AML-193 (cell line): ENCODE data around the gene MYO5A.
A peak's percentile ranks its signal among the peaks of the same experiment; 100 is the strongest.
"Not testable (repeated sequence)": the region's sequence is repeated elsewhere in the genome, so short reads cannot be mapped to it uniquely, and the experiment has no call there.

Experiments used
- DNase-seq, 2 experiments: peaks; one replicate each; lab custom pipeline; 2025; lab: John Stamatoyannopoulos, UW

The MYO5A gene

GRCh38 chr15:52528564-52529340 is at the start of gene MYO5A:
Gene MYO5A, minus strand, starts transcription at chr15:52528880. Its CDS starts 74 bp downstream, at chr15:52528806.
- peak; percentile 45 to 70 for DNase-seq

DNA sequence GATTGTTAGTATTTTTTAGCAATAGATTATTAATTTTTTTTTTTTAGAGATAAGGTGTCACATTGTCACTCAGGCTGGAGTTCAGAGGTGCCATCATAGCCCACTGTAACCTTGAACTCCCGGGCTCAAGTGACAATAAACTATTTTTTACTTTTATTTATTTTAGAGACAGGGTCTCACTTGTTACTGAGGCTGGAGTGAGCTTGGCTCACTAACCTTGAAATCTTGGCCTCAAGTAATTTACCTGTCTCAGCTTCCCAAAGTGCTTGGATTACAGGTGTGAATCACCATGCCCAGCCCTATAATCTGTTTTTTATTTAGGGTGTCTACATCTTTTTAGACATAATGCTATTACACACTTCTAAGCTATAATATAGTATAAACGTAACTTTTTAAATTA is 48.0 kb upstream of the MYO5A start:
- no peak for DNase-seq

- DNase-seq = not testable (repeated sequence)
Observed at GRCh38 chr15:52575573-52575972, 46.9 kb upstream of the MYO5A start.

DNA sequence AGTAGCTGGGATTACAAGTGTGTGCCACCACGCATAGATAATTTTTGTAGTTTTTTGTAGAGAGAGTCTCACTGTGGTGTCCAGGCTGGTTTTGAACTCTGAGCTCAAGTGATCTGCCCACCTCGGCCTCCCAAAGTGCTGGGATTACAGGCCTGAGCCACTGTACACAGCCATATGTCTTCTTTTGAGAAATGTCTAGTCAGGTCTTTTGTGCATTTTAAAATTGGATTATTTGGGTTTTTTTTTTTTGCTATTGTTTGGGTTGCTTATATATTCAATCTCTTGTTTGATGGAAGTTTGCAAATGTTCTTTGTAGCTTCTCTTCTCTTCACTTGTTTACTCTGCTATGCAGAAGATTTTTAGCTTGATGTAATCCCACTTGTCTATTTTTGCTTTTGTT is 46.4 kb upstream of the MYO5A start:
- no peak for DNase-seq

DNA sequence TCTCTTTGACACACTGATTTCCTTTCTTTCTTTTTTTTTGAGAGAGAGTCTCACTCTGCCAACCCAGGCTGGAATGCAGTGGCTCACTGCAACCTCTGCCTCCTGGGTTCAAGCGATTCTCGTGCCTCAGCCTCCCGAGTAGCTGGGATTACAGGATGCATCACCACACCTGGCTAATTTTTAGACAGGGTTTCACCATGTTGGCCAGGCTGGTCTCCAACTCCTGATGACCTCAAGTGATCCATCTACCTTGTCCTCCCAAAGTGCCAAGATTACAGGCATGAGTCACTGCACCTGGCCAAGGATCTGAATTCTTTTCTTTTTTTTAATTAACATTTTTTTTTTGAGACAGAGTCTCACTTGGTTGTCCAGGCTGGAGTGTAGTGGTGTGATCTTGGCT is 45.9 kb upstream of the MYO5A start:
- not testable (repeated sequence) for DNase-seq

DNA sequence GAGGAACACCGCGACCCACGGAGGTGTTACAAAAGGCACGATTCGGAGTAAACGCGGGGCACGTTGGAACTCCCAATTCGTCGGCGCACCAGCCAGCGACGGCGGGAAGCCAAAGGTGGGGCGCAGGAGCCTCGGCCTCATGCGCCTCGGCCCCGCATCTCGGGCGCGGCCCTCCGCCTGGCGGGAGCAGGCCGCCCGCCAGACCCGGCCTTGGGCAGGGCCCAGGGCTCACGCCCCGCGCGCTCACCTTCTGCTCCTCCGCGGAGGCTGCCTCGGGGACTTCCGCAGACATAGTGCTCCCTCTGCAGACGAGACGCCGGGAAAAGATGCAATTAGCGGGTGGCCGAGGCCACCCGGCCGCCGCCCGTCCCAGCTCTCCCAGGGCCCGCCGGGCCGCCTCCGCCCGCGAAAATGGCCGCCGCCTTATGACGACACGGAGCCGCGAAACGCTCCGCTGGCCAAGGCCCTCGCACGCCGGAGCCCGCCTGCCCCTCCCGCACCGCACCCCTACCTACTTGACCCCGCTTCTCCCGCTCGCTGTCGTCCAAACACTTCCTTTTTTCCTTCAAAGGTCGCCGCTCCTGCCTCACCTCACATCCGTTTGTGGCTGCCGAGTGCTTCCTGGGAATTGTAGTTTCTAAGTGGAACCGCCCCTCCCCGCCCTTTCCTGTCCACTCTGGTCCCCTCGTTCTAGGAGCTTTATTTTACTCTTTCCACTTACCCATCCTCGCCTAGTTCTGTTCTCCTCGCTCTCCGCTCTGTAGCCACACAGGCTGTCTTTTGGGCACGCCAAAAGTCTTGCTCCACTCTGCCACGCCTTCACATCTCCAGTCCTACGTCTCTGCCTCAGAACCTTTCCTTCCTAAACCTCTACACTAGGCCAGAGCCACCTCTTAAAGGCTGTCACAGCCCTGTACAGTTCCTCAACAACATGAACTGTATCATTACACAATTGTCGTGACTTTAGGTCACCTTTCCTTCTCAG is 40.2 kb upstream of the MYO5A start, which contains the start of gene ARPP19:
Gene ARPP19, minus strand, starts transcription at position 430 of the 985 bp plus-strand sequence. Its CDS starts 138 bp downstream, at position 292.
- DNase-seq = peak; percentile 82 to 85

DNA sequence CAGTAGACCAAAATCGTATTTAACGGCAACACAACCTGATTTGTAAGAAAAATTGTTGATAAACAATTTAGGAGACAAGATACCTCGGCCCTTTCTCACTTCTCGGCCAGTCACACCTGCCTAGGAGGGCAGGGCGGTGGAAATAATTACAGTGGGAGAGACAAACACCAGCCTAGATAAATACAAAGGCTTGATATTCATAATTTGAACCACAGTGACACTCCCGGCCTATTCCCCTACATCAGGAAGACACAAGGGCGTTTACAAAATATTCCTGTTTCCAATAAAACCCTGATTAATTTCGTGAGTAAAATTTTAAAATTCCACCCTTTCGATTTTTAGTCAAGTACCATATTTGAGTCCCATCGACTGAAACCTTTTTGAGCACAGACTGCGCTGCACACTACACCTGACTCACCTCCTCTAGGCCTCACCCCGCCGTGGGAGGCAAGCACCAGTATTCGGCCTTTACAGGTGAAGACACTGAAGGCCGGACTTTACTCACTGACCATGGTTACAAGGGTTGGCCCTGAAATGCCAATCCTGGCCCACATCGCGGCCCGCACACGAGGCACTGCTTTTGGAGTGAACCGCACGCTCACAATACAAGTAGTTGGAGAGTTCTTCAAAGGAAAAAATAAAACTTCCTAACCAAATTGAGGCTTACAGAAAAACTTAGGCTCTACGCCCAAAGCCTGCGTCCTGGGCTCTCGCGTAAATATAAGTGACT is 39.4 kb upstream of the MYO5A start:
- no peak for DNase-seq

- DNase-seq = no peak
Observed at GRCh38 chr15:52566889-52567288, 38.2 kb upstream of the MYO5A start.

DNA sequence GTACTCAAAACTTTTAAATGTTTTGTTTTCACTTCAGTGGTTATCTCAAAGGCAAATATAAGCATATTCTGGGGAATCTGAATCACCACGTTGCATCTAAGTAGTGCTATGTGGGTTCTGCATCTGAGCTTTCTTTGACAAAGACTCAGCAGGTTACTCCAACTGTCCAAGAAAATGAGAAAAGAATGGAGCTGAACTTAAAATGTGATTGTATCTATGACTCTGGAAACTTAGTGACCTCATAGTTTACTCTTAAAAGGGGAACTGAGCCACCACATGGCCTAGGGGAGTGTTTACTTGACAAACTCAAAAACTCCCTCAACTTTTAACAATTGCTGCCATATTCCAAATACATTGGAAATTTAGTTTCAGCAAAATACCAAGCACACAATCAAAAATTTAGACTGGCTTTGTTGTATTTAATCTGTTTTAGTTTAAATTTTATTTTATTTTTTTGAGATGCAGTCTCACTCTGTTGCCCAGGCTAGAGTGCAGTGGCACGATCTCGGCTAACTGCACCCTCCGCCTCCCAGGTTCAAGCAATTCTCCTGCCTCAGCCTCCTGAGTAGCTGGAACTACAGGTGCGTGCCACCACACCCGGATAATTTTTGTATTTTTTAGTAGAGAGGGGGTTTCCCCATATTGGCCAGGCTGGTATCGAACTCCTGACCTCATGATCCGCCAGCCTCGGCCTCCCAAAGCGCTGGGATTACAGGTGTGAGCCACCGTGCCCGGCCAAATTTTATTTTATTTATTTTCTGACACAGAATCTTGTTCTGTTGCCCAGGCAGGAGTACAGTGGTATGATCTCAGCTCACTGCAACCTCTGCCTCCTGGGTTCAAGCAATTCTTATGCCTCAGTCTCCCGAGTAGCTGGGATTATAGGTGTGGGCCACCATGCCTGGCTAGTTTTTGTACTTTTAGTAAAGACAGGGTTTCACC is 37.0 kb upstream of the MYO5A start:
- DNase-seq = peak; percentile 43 to 51

GRCh38 chr15:52563501-52564060 is 34.9 kb upstream of the MYO5A start:
- DNase-seq = no peak

DNA sequence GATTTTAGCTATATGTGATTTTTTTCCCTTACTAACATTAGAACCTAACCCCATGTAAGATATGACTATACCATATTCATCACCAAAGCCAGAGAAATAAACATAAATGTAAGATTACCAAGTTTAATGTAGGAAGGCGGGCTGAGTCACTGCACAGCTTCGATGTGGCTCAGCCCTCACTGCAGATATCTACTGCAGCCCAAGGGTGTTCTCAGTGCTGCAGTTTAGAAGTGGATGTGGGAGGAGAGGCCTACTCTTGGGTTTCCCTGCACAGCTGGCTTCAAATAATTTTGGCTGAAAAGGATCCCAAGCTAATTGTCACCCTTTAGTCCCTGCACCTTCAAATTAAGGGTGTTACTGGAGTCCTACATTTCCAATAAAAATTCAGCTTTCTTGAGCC is 30.9 kb upstream of the MYO5A start:
- DNase-seq = no peak

GRCh38 chr15:52559022-52559421 is 30.3 kb upstream of the MYO5A start:
- DNase-seq = no peak

DNA sequence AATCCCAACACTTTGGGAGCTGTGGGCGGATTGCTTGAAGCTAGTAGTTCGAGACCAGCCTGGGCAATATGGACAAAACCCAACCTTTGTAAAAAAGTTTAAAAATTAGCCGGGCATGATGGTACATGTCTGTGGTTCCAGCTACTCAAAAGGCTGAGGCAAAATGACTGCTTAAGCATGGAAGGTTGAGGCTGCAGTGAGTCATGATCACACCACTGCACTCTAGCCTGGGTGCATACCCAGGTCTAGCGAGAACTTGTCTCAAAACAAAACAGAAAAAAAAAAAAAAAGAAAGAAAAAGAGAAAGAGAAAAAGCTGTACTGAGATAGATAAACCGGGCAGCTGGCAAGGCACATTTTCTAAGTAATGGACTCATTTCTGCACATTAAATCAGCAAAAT is 29.5 kb upstream of the MYO5A start:
- DNase-seq = no peak

DNA sequence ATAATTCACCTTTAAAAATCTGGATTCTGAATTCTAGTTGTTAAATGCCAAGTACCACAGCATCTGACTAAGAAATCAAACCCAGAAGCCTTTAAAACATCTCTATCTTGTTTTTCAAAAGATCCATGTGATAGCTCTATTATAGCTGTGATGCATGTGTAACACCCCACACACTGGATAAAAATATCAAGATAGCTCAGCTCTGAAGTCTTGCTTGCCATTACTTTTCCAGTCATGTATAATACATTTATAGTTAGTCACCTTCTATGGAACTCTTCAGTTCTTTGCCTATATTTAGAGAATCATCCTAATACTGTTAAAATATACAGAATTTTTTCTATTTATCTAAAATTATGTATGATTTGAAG is 28.6 kb upstream of the MYO5A start:
- no peak for DNase-seq

GRCh38 chr15:52556524-52557273 is 28.0 kb upstream of the MYO5A start:
- no peak for DNase-seq

- DNase-seq = no peak
Observed at GRCh38 chr15:52552303-52552702, 23.6 kb upstream of the MYO5A start.

- no peak for DNase-seq
Observed at GRCh38 chr15:52551762-52552161, 23.1 kb upstream of the MYO5A start.

DNA sequence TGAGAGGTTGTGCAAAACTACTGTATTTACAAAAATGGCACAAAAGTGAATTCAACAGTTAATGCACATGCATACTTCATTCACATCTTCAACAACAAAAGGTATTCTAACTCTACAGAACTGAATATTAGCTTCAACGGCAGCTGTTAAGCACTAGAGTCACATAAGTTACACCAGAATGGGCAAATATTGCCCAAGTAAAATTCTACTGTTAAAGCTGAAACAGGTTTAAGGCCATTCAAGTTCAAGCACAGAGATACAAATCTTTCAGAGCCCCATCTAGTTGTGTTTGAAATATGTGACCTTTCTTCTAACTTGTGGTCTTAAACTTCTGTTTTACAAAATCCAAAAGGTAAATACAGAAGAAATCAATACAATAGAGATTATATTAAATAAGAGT is 22.5 kb upstream of the MYO5A start:
- DNase-seq = not testable (repeated sequence)

DNA sequence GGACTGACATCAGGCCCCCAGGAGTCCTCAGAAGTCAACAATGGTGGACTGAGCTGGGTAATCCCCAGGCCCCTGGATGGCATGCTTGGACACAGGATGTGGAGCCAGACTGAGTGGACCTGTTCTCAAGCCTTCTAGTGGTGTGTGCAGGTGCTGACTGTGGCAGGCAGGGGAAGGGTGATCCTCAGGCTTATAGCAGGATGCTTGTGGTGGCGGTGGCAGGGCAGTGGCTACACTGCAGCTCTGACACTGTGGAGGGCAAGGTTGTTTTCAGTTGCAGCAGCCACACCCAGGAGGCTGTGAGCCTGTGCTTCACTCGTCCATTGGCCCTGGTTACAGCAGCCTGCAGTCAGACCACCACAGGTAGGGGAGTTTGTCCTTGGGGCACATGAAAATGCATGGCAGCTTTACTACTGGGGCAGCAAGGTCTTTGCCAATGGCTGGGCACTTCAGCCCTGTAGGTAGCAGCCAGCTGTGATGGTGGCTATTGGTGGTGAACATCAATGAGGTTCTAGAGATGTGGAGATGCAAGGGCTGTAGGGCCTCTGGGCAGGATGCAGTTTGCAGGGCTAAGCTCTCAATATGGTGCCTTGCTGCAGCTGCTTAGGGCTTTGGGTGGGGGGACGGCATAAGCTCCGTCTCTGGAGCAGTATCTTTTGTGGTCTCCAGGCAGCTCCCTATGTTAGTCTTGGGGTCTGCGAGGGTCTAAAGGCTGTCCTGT is 17.5 kb upstream of the MYO5A start:
- no peak for DNase-seq
